Astrocyte (in vitro differentiated cells and primary cell): ENCODE results near the gene NMT1. TPM values are rescaled to one million over a fixed set of nuclear protein-coding genes. Genes with fewer than 3 reads are reported as not detected.
A peak's percentile ranks its signal among the peaks of the same experiment; 100 is the strongest.

Source experiments
- DNase-seq: peaks from one replicate; pipeline ENCODE4 v3.0.0-alpha.2; 2010; ENCODE audit warnings: low read depth
- FAIRE-seq: peaks from 2 replicates; lab custom pipeline; 2011; peaks lifted over from hg19 to GRCh38; lab: Jason Lieb, UNC
- H2AFZ ChIP-seq: 2 replicates; pipeline ENCODE4 v1.6.0; 2012; ENCODE audit warnings: low read depth, low read length, inconsistent platforms
- H3K27ac ChIP-seq: 2 replicates; pipeline ENCODE4 v1.5.1; 2011; ENCODE audit warnings: low read depth, low read length, inconsistent platforms
- H3K27me3 ChIP-seq: 2 replicates; pipeline ENCODE4 v1.6.0; 2011; ENCODE audit warnings: low read length, inconsistent platforms; ENCODE audit not compliant: insufficient read depth
- H3K36me3 ChIP-seq: 2 replicates; pipeline ENCODE4 v1.5.1; 2011; ENCODE audit warnings: low read length, inconsistent platforms; ENCODE audit not compliant: insufficient read depth
- H3K4me1 ChIP-seq: 2 replicates; pipeline ENCODE4 v1.5.1; 2011; ENCODE audit warnings: low read length, inconsistent platforms; ENCODE audit not compliant: insufficient read depth
- H3K4me2 ChIP-seq: 2 replicates; pipeline ENCODE4 v1.6.0; 2012; ENCODE audit warnings: low read length, inconsistent platforms
- H3K4me3 ChIP-seq: 2 replicates; pipeline ENCODE4 v1.5.1; 2011; ENCODE audit warnings: low read depth, mild to moderate bottlenecking, low read length, inconsistent platforms; ENCODE audit not compliant: insufficient read depth
- H3K79me2 ChIP-seq: 2 replicates; pipeline ENCODE4 v1.6.0; 2012; ENCODE audit warnings: mild to moderate bottlenecking, low read length, inconsistent platforms; ENCODE audit not compliant: insufficient read depth
- H3K9ac ChIP-seq: 2 replicates; pipeline ENCODE4 v1.6.0; 2012; ENCODE audit warnings: mild to moderate bottlenecking, low read length, inconsistent platforms
- H3K9me3 ChIP-seq: 2 replicates; pipeline ENCODE4 v1.5.1; 2012; ENCODE audit warnings: low read depth, mild to moderate bottlenecking, low read length, inconsistent platforms; ENCODE audit not compliant: insufficient read depth
- H4K20me1 ChIP-seq: 2 replicates; pipeline ENCODE4 v1.6.0; 2012; ENCODE audit warnings: low read length, inconsistent platforms; ENCODE audit not compliant: insufficient read depth
- H3K27ac Mint-ChIP-seq: one replicate; pipeline ENCODE4 v1.8.0; 2021; ENCODE audit warnings: mild to moderate bottlenecking, mixed read lengths; ENCODE audit not compliant: unreplicated experiment
- H3K27me3 Mint-ChIP-seq: one replicate; pipeline ENCODE4 v1.8.0; 2021; ENCODE audit warnings: low read depth, mixed read lengths; ENCODE audit not compliant: unreplicated experiment
- H3K36me3 Mint-ChIP-seq: one replicate; pipeline ENCODE4 v1.8.0; 2021; ENCODE audit warnings: low read depth, mixed read lengths; ENCODE audit not compliant: unreplicated experiment
- H3K4me1 Mint-ChIP-seq: one replicate; pipeline ENCODE4 v1.8.0; 2021; ENCODE audit warnings: low read depth, mixed read lengths; ENCODE audit not compliant: unreplicated experiment
- H3K4me3 Mint-ChIP-seq: one replicate; pipeline ENCODE4 v1.8.0; 2021; ENCODE audit warnings: mild to moderate bottlenecking, moderate library complexity, mixed read lengths; ENCODE audit not compliant: unreplicated experiment
- H3K9me3 Mint-ChIP-seq: one replicate; pipeline ENCODE4 v1.8.0; 2021; ENCODE audit warnings: mild to moderate bottlenecking, mixed read lengths; ENCODE audit not compliant: unreplicated experiment
- CTCF ChIP-seq: IDR thresholded peaks from 2 replicates; pipeline ENCODE4 v1.5.1; 2011; ENCODE audit warnings: low read depth, mild to moderate bottlenecking, inconsistent platforms, low read length, moderate library complexity; ENCODE audit not compliant: insufficient read depth
- EZH2 ChIP-seq: IDR thresholded peaks from 2 replicates; pipeline ENCODE4 v1.6.1; 2012; ENCODE audit warnings: mild to moderate bottlenecking, low read length, inconsistent platforms; ENCODE audit not compliant: insufficient read depth
- total RNA-seq: library from RNA; stranded (reverse); gene quantifications from 2 replicates; pipeline ENCODE4 v1.2.1, GENCODE V29; 2021

NMT1 gene
- total RNA-seq, 1 donor from 2014 or later = 114 TPM

- no peak for TF ChIP-seq CTCF
- no peak for TF ChIP-seq EZH2
- peaks cover 74% of the 10 kb centered on the region for H4K20me1 ChIP-seq
- peaks cover 11% of the 10 kb centered on the region for H3K36me3 Mint-ChIP-seq
Measured at GRCh38 chr17:45067637-45068036, 6.5 kb downstream of the NMT1 start.

GRCh38 chr17:45070001-45070400 lies 8.9 kb downstream of the NMT1 start:
- H3K9me3 ChIP-seq = no peaks in the 10 kb centered on the region
- no peak overlapping the region for H3K9ac ChIP-seq
- no peak for FAIRE-seq
- peaks cover 9% of the 10 kb centered on the region for H3K4me1 Mint-ChIP-seq
- H3K4me1 ChIP-seq = peaks cover 6% of the 10 kb centered on the region
- H3K36me3 ChIP-seq = peaks cover 16% of the 10 kb centered on the region
- H3K4me2 ChIP-seq = no peak overlapping the region
- no peaks in the 10 kb centered on the region for H3K9me3 Mint-ChIP-seq
- H4K20me1 ChIP-seq = peaks cover 72% of the 10 kb centered on the region
- H3K27ac ChIP-seq = no peak overlapping the region
- no peak for TF ChIP-seq CTCF
- TF ChIP-seq EZH2 = no peak
- no peak overlapping the region for H3K4me3 Mint-ChIP-seq
- H3K4me3 ChIP-seq = no peak overlapping the region
- H3K27me3 ChIP-seq = no peaks in the 10 kb centered on the region
- H3K79me2 ChIP-seq = peaks cover 87% of the 10 kb centered on the region
- DNase-seq = no peak
- H3K27ac Mint-ChIP-seq = no peak overlapping the region
- H3K27me3 Mint-ChIP-seq = no peaks in the 10 kb centered on the region
- H2AFZ ChIP-seq = no peak overlapping the region
- peaks cover 11% of the 10 kb centered on the region for H3K36me3 Mint-ChIP-seq

More at GRCh38 chr17:45067637-45068036, 6.5 kb downstream of the NMT1 start:
- no peak overlapping the region for H2AFZ ChIP-seq
- DNase-seq (no peak), FAIRE-seq (no peak)
- H3K27ac ChIP-seq = no peak overlapping the region
- H3K4me1 ChIP-seq = peaks cover 4% of the 10 kb centered on the region
- no peaks in the 10 kb centered on the region for H3K9me3 ChIP-seq
- Mint-ChIP-seq H3K27ac (no peak overlapping the region), H3K4me3 (no peak overlapping the region), H3K9me3 (no peaks in the 10 kb centered on the region), H3K27me3 (no peaks in the 10 kb centered on the region), H3K4me1 (peaks cover 11% of the 10 kb centered on the region)
- H3K9ac ChIP-seq = no peak overlapping the region
- H3K4me2 ChIP-seq = no peak overlapping the region
- H3K36me3 ChIP-seq = peaks cover 9% of the 10 kb centered on the region
- H3K4me3 ChIP-seq = no peak overlapping the region
- peaks cover 94% of the 10 kb centered on the region for H3K79me2 ChIP-seq
- H3K27me3 ChIP-seq = no peaks in the 10 kb centered on the region

- TF ChIP-seq CTCF (no peak), EZH2 (no peak)
- Histone ChIP-seq H3K27me3 (no peaks in the 10 kb centered on the region), H3K4me3 (no peak overlapping the region), H3K79me2 (peaks cover 86% of the 10 kb centered on the region), H3K4me1 (peaks cover 6% of the 10 kb centered on the region), H3K9ac (peak overlapping the region; percentile 11), H4K20me1 (peaks cover 74% of the 10 kb centered on the region), H3K4me2 (peak overlapping the region; percentile 19), H3K36me3 (peaks cover 16% of the 10 kb centered on the region), H3K9me3 (no peaks in the 10 kb centered on the region), H3K27ac (no peak overlapping the region), H2AFZ (no peak overlapping the region)
- H3K9me3 Mint-ChIP-seq = no peaks in the 10 kb centered on the region
- no peaks in the 10 kb centered on the region for H3K27me3 Mint-ChIP-seq
- no peak overlapping the region for H3K27ac Mint-ChIP-seq
- FAIRE-seq = no peak
- peaks cover 9% of the 10 kb centered on the region for H3K4me1 Mint-ChIP-seq
- H3K4me3 Mint-ChIP-seq = peak overlapping the region; percentile 15
- DNase-seq = no peak
- peaks cover 11% of the 10 kb centered on the region for H3K36me3 Mint-ChIP-seq
Measured at GRCh38 chr17:45070809-45071208, 9.7 kb downstream of the NMT1 start.
